ENCODE data around the gene DGKQ.

DGKQ gene

DNA sequence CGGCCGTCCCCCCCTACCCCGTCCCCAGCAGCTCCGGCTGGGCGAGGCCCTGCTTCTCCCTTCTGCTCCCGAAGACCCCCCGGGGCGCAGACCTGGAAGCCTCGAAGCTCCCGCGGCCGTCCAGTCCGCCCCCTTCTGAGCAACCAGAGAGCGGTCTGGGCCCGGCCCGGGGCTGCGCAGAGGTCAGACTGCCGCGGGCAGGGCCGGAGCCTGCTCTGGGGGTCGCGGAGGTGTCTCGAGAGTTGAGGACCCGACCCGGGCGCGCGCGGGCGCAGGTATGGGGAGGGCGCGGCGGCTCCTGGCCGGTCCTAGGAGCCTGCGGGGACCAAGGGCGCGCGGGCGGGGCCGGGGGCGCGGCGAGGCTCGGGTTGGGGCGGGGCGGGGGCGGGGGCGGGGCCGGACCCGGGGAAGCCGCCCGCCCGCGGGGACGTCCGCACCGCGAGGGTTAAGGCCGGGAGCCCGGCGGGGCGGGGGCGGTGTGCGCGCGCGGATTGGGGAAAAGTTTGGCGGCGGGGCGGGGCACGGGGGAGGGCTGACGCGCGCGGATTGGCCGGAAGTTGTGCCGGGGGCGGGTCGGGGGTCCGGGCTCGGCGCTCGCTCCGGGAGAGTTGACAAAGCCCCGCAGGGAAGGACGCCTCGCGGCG is 37.8 kb upstream of the DGKQ start, which contains the start of gene FGFRL1:
Gene FGFRL1, plus strand, starts transcription at position 605 of the 644 bp plus-strand sequence. CDS start 860 bp downstream, outside the sequence.
- no peak for TF ChIP-seq POLR2AphosphoS5 (IDR thresholded peaks at IDR 0.05; ENCODE audit: low read depth)
- TF ChIP-seq, protein P1, sequence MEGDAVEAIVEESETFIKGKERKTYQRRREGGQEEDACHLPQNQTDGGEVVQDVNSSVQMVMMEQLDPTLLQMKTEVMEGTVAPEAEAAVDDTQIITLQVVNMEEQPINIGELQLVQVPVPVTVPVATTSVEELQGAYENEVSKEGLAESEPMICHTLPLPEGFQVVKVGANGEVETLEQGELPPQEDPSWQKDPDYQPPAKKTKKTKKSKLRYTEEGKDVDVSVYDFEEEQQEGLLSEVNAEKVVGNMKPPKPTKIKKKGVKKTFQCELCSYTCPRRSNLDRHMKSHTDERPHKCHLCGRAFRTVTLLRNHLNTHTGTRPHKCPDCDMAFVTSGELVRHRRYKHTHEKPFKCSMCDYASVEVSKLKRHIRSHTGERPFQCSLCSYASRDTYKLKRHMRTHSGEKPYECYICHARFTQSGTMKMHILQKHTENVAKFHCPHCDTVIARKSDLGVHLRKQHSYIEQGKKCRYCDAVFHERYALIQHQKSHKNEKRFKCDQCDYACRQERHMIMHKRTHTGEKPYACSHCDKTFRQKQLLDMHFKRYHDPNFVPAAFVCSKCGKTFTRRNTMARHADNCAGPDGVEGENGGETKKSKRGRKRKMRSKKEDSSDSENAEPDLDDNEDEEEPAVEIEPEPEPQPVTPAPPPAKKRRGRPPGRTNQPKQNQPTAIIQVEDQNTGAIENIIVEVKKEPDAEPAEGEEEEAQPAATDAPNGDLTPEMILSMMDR (IDR thresholded peaks at IDR 0.05; ENCODE audit: insufficient read depth, low read length): no peak
- no peak for TF ChIP-seq SPI1 (IDR thresholded peaks at IDR 0.05; ENCODE audit: borderline replicate concordance, low read depth)
- no peak for TF ChIP-seq GABPA (IDR thresholded peaks at IDR 0.05; ENCODE audit: low read depth)
- TF ChIP-seq, protein P2, sequence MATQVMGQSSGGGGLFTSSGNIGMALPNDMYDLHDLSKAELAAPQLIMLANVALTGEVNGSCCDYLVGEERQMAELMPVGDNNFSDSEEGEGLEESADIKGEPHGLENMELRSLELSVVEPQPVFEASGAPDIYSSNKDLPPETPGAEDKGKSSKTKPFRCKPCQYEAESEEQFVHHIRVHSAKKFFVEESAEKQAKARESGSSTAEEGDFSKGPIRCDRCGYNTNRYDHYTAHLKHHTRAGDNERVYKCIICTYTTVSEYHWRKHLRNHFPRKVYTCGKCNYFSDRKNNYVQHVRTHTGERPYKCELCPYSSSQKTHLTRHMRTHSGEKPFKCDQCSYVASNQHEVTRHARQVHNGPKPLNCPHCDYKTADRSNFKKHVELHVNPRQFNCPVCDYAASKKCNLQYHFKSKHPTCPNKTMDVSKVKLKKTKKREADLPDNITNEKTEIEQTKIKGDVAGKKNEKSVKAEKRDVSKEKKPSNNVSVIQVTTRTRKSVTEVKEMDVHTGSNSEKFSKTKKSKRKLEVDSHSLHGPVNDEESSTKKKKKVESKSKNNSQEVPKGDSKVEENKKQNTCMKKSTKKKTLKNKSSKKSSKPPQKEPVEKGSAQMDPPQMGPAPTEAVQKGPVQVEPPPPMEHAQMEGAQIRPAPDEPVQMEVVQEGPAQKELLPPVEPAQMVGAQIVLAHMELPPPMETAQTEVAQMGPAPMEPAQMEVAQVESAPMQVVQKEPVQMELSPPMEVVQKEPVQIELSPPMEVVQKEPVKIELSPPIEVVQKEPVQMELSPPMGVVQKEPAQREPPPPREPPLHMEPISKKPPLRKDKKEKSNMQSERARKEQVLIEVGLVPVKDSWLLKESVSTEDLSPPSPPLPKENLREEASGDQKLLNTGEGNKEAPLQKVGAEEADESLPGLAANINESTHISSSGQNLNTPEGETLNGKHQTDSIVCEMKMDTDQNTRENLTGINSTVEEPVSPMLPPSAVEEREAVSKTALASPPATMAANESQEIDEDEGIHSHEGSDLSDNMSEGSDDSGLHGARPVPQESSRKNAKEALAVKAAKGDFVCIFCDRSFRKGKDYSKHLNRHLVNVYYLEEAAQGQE (IDR thresholded peaks at IDR 0.05; ENCODE audit: insufficient replicate concordance, low read depth): no peak
- peak within 1 kb of the TSS; percentile 35 for H3K4me3 ChIP-seq (replicated peaks; ENCODE audit: insufficient read depth, low read length)
- DNase-seq (ENCODE audit: low read depth in 1 of 2, low spot score in 1 of 2): peak; percentile 67 to 86
- H3K27me3 ChIP-seq (ENCODE audit: insufficient read depth, poor library complexity, severe bottlenecking): peaks cover 14% of the 10 kb centered on the region
- peak within 1 kb of the TSS; percentile 61 for H3K27ac ChIP-seq (replicated peaks)

DNA sequence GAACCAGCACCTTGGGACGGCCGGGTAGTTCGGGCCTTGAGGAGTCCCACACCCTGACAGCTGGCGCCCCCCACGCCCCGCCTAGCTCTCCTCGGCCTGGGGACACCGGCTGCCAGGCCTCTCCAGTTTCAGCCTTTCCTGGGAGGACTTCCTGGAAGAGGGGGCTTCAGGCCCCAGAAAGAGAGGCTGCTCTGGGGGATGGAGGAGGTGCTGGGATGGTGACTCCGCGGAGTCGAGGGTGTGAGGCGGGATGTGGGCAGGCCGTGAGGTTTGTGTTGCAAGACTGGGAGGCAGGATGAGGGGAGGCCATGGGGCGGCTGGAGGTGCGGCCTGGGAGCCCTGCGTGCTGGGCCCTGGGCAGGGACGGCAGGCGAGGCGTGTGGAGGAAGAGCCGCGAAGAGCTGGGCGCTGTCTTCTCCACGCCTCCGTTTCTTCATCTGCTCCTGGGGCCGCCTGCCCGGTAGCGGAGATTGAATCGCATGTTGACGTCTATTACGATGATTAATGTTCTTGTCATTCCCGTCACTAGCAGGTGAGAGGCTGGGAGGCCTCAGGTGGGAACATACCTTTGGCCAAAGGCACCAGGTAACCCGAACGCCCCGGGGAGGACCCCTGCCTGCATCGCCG is 37.1 kb upstream of the DGKQ start:
- peak; percentile 90 to 93 for DNase-seq (ENCODE audit: low read depth in 1 of 2, low spot score in 1 of 2)
- peak overlapping the region; percentile 61 for H3K27ac ChIP-seq (replicated peaks)
- H3K27me3 ChIP-seq (ENCODE audit: insufficient read depth, poor library complexity, severe bottlenecking): peaks cover 14% of the 10 kb centered on the region
- TF ChIP-seq SPI1 (IDR thresholded peaks at IDR 0.05; ENCODE audit: borderline replicate concordance, low read depth) (no peak), POLR2AphosphoS5 (IDR thresholded peaks at IDR 0.05; ENCODE audit: low read depth) (peak; percentile 53; the same call in 1 of the 2 replicates)
- peak overlapping the region; percentile 56 for H3K4me3 ChIP-seq (replicated peaks; ENCODE audit: insufficient read depth, low read length)

- Histone ChIP-seq H3K4me3 (replicated peaks; ENCODE audit: insufficient read depth, low read length) (peak overlapping the region; percentile 56), H3K27ac (replicated peaks) (peak overlapping the region; percentile 34), H3K27me3 (ENCODE audit: insufficient read depth, poor library complexity, severe bottlenecking) (peaks cover 14% of the 10 kb centered on the region)
- TF ChIP-seq SPI1 (IDR thresholded peaks at IDR 0.05; ENCODE audit: borderline replicate concordance, low read depth) (no peak), POLR2AphosphoS5 (IDR thresholded peaks at IDR 0.05; ENCODE audit: low read depth) (no peak), GABPA (IDR thresholded peaks at IDR 0.05; ENCODE audit: low read depth) (no peak)
- TF ChIP-seq, protein P2 (IDR thresholded peaks at IDR 0.05; ENCODE audit: insufficient replicate concordance, low read depth): no peak
- TF ChIP-seq, protein P1 (IDR thresholded peaks at IDR 0.05; ENCODE audit: insufficient read depth, low read length): no peak
- DNase-seq (ENCODE audit: low read depth in 1 of 2, low spot score in 1 of 2): peak in 1 of 2 experiments; percentile 38
Observed at GRCh38 chr4:1009542-1010394, 36.4 kb upstream of the DGKQ start.

All from HL-60 (cell line).